Heart left ventricle (tissue), 13 donors: ENCODE results near the gene RAET1E.

Source experiments
- CTCF ChIP-seq, 12 donors: fragments of 200-600 bp; sonication (generic) in 4 of 12; IDR thresholded peaks; one replicate each; pipeline versions ENCODE4 v1.5.0 to v1.8.0; 2018 to 2022; ENCODE audit warnings: antibody characterized with exemption in 12 of 12, mild to moderate bottlenecking in 5 of 12
- POLR2A ChIP-seq, 2 donors: fragments of 450-650 bp; IDR thresholded peaks; one replicate each; pipeline ENCODE4 v1.6.1; 2017; ENCODE audit warnings: antibody characterized with exemption in 2 of 2, mild to moderate bottlenecking in 2 of 2, moderate library complexity in 2 of 2
- donor health status: ischemic (EF 13 %, LVEDD 7.1; RV severe dilation, severe dysfunction).
- donor health status: DM: no; HTN: yes; CAD: no.
- donor health status: DM: no; HTN: no; CAD: no.
- donor health status: ischemic (EF 25% LVEDD 6.9; RV normal size, moderate dysfunction).
- donor health status: ischemic (EF 25% LVEDD 5.7; RV mildly dilated, moderate dysfunction).
- donor health status: ischemic (EF 35%, LVEDD 5.7; RV mildly dilated, moderate dysfunction).
- donor health status: nonischemic (EF 11% LVEDD 7.7; RV severe dilation, severe dysfunction).
- donor health status: DM: yes; HTN: yes; CAD: no.
- donor health status: PGD.
- donor health status: ischemic (EF 29% LVEDD 5.4; RV normal size, mild dysfunction).
- donor health status: nonischemic (EF 23%, LVEDD 6.1; RV moderate dilation, normal function).

GRCh38 chr6:149933036-149933435 lies 35.1 kb upstream of the RAET1E start:
- TF ChIP-seq CTCF (IDR thresholded peaks at IDR 0.05) (no peak), POLR2A (IDR thresholded peaks at IDR 0.05) (no peak)
